Astrocyte (in vitro differentiated cells and primary cell): Measurements from ENCODE around the gene SMC1B. TPM values are rescaled to one million over a fixed set of nuclear protein-coding genes. Genes with fewer than 3 reads are reported as not detected.

Experiments
- DNase-seq: peaks from one replicate; pipeline ENCODE4 v3.0.0-alpha.2; 2010; ENCODE audit warnings: low read depth
- FAIRE-seq: peaks from 2 replicates; lab custom pipeline; 2011; peaks lifted over from hg19 to GRCh38; lab: Jason Lieb, UNC
- H2AFZ ChIP-seq: 2 replicates; pipeline ENCODE4 v1.6.0; 2012; ENCODE audit warnings: low read depth, low read length, inconsistent platforms
- H3K27ac ChIP-seq: 2 replicates; pipeline ENCODE4 v1.5.1; 2011; ENCODE audit warnings: low read depth, low read length, inconsistent platforms
- H3K27me3 ChIP-seq: 2 replicates; pipeline ENCODE4 v1.6.0; 2011; ENCODE audit warnings: low read length, inconsistent platforms; ENCODE audit not compliant: insufficient read depth
- H3K36me3 ChIP-seq: 2 replicates; pipeline ENCODE4 v1.5.1; 2011; ENCODE audit warnings: low read length, inconsistent platforms; ENCODE audit not compliant: insufficient read depth
- H3K4me1 ChIP-seq: 2 replicates; pipeline ENCODE4 v1.5.1; 2011; ENCODE audit warnings: low read length, inconsistent platforms; ENCODE audit not compliant: insufficient read depth
- H3K4me2 ChIP-seq: 2 replicates; pipeline ENCODE4 v1.6.0; 2012; ENCODE audit warnings: low read length, inconsistent platforms
- H3K4me3 ChIP-seq: 2 replicates; pipeline ENCODE4 v1.5.1; 2011; ENCODE audit warnings: low read depth, mild to moderate bottlenecking, low read length, inconsistent platforms; ENCODE audit not compliant: insufficient read depth
- H3K79me2 ChIP-seq: 2 replicates; pipeline ENCODE4 v1.6.0; 2012; ENCODE audit warnings: mild to moderate bottlenecking, low read length, inconsistent platforms; ENCODE audit not compliant: insufficient read depth
- H3K9ac ChIP-seq: 2 replicates; pipeline ENCODE4 v1.6.0; 2012; ENCODE audit warnings: mild to moderate bottlenecking, low read length, inconsistent platforms
- H3K9me3 ChIP-seq: 2 replicates; pipeline ENCODE4 v1.5.1; 2012; ENCODE audit warnings: low read depth, mild to moderate bottlenecking, low read length, inconsistent platforms; ENCODE audit not compliant: insufficient read depth
- H4K20me1 ChIP-seq: 2 replicates; pipeline ENCODE4 v1.6.0; 2012; ENCODE audit warnings: low read length, inconsistent platforms; ENCODE audit not compliant: insufficient read depth
- H3K27ac Mint-ChIP-seq: one replicate; pipeline ENCODE4 v1.8.0; 2021; ENCODE audit warnings: mild to moderate bottlenecking, mixed read lengths; ENCODE audit not compliant: unreplicated experiment
- H3K27me3 Mint-ChIP-seq: one replicate; pipeline ENCODE4 v1.8.0; 2021; ENCODE audit warnings: low read depth, mixed read lengths; ENCODE audit not compliant: unreplicated experiment
- H3K36me3 Mint-ChIP-seq: one replicate; pipeline ENCODE4 v1.8.0; 2021; ENCODE audit warnings: low read depth, mixed read lengths; ENCODE audit not compliant: unreplicated experiment
- H3K4me1 Mint-ChIP-seq: one replicate; pipeline ENCODE4 v1.8.0; 2021; ENCODE audit warnings: low read depth, mixed read lengths; ENCODE audit not compliant: unreplicated experiment
- H3K4me3 Mint-ChIP-seq: one replicate; pipeline ENCODE4 v1.8.0; 2021; ENCODE audit warnings: mild to moderate bottlenecking, moderate library complexity, mixed read lengths; ENCODE audit not compliant: unreplicated experiment
- H3K9me3 Mint-ChIP-seq: one replicate; pipeline ENCODE4 v1.8.0; 2021; ENCODE audit warnings: mild to moderate bottlenecking, mixed read lengths; ENCODE audit not compliant: unreplicated experiment
- CTCF ChIP-seq: IDR thresholded peaks from 2 replicates; pipeline ENCODE4 v1.5.1; 2011; ENCODE audit warnings: low read depth, mild to moderate bottlenecking, inconsistent platforms, low read length, moderate library complexity; ENCODE audit not compliant: insufficient read depth
- EZH2 ChIP-seq: IDR thresholded peaks from 2 replicates; pipeline ENCODE4 v1.6.1; 2012; ENCODE audit warnings: mild to moderate bottlenecking, low read length, inconsistent platforms; ENCODE audit not compliant: insufficient read depth
- total RNA-seq: library from RNA; stranded (reverse); gene quantifications from 2 replicates; pipeline ENCODE4 v1.2.1, GENCODE V29; 2021

SMC1B gene
- total RNA-seq, 1 donor from 2014 or later, result not detected

DNA sequence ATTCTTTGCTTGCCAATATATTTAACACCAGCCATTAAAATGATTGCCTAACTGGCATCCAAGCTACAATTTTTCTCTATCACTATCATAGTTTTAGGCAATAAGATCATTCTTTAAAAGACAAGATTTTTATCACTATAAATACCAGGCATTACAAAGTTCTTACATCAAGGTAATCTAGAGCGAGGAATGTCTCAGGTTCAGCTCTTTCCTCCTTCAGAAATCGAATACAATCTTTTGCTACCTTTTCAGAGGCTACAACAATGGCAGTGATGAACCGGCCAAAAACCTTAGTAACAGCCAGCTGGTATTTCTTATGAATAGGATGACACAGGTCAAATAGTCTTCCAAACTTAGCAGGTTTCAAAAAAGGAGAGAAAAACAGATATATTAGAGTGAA, 23.9 kb downstream of the SMC1B start:
- no peak for FAIRE-seq
- H3K4me3 Mint-ChIP-seq, result no peak overlapping the region
- Histone ChIP-seq H3K36me3 (no peaks in the 10 kb centered on the region), H3K4me3 (no peak overlapping the region), H3K9ac (no peak overlapping the region), H3K9me3 (no peaks in the 10 kb centered on the region), H3K27me3 (peaks cover 5% of the 10 kb centered on the region), H2AFZ (no peak overlapping the region), H3K79me2 (no peaks in the 10 kb centered on the region), H4K20me1 (no peaks in the 10 kb centered on the region), H3K4me2 (no peak overlapping the region), H3K27ac (no peak overlapping the region), H3K4me1 (no peaks in the 10 kb centered on the region)
- no peaks in the 10 kb centered on the region for H3K36me3 Mint-ChIP-seq
- no peak overlapping the region for H3K27ac Mint-ChIP-seq
- H3K9me3 Mint-ChIP-seq, result no peaks in the 10 kb centered on the region
- TF ChIP-seq CTCF (no peak), EZH2 (no peak)
- DNase-seq, result no peak
- H3K4me1 Mint-ChIP-seq, result no peaks in the 10 kb centered on the region
- peaks cover 8% of the 10 kb centered on the region for H3K27me3 Mint-ChIP-seq

DNA sequence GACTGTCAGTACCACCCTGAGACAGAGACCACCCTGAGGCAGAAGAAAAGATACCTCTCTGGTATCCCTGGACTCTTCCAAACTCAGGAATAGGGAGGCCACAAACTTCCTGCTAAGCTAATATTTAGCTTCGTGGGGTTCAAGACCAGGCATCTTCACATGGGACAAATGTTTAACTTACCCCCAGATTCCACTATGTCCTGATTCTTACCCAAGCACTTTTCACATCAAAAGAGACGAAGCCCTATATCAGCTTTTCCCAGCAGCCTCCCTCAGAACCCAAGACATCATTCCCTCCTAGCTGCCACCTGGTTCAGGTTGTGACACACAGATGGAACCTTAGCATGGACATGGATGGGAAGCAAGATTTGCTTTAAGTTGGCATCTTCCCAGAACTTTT, 32.1 kb downstream of the SMC1B start:
- DNase-seq, result no peak
- no peak for FAIRE-seq
- Mint-ChIP-seq H3K27me3 (peaks cover 2% of the 10 kb centered on the region), H3K36me3 (no peaks in the 10 kb centered on the region), H3K27ac (no peak overlapping the region), H3K4me1 (no peaks in the 10 kb centered on the region), H3K4me3 (no peak overlapping the region), H3K9me3 (no peaks in the 10 kb centered on the region)
- TF ChIP-seq EZH2 (no peak), CTCF (no peak)
- Histone ChIP-seq H3K27me3 (no peaks in the 10 kb centered on the region), H3K9me3 (no peaks in the 10 kb centered on the region), H3K4me3 (no peak overlapping the region), H3K36me3 (no peaks in the 10 kb centered on the region), H3K4me2 (no peak overlapping the region), H3K27ac (no peak overlapping the region), H4K20me1 (no peaks in the 10 kb centered on the region), H3K9ac (no peak overlapping the region), H3K79me2 (no peaks in the 10 kb centered on the region), H3K4me1 (no peaks in the 10 kb centered on the region), H2AFZ (no peak overlapping the region)

DNA sequence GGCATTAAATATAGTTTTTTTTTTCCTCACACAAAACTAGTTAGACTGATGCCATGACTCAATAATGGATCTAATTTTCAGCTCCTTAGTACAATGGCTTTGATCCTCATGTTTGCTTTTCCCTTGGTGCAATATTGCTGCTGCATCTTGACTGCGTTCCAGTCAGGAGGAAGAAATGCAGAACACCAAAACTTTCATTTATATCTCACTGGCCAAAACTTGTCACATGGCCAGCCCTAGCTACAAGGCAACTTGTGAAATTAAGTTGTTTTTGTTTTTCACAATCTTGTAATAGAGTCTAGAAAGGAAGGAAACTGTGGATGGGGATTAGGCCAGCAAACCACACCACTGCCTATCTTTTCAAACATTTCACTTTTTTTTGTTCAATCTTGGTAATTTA, 36.7 kb downstream of the SMC1B start:
- Histone ChIP-seq H3K79me2 (no peaks in the 10 kb centered on the region), H3K9me3 (no peaks in the 10 kb centered on the region), H3K4me1 (no peaks in the 10 kb centered on the region), H4K20me1 (no peaks in the 10 kb centered on the region), H2AFZ (no peak overlapping the region), H3K9ac (no peak overlapping the region), H3K27me3 (no peaks in the 10 kb centered on the region), H3K4me3 (no peak overlapping the region), H3K4me2 (no peak overlapping the region), H3K27ac (no peak overlapping the region), H3K36me3 (no peaks in the 10 kb centered on the region)
- H3K27me3 Mint-ChIP-seq, result no peaks in the 10 kb centered on the region
- no peak for TF ChIP-seq CTCF
- TF ChIP-seq EZH2, result no peak
- H3K36me3 Mint-ChIP-seq, result no peaks in the 10 kb centered on the region
- DNase-seq (no peak), FAIRE-seq (no peak)
- no peaks in the 10 kb centered on the region for H3K4me1 Mint-ChIP-seq
- no peak overlapping the region for H3K4me3 Mint-ChIP-seq
- no peaks in the 10 kb centered on the region for H3K9me3 Mint-ChIP-seq
- H3K27ac Mint-ChIP-seq, result no peak overlapping the region
